Progenitor cell of endocrine pancreas (in vitro differentiated cells): ENCODE data around the gene C1QTNF5. TPM values are rescaled to one million over a fixed set of nuclear protein-coding genes. Genes with fewer than 3 reads are reported as not detected.

ENCODE experiments used
- DNase-seq: peaks from one replicate; pipeline ENCODE4 v3.0.0; 2021; ENCODE audit warnings: low spot score; ENCODE audit not compliant: unreplicated experiment
- H3K27ac Mint-ChIP-seq: 2 replicates; pipeline ENCODE4 v1.8.0; 2021; ENCODE audit warnings: mild to moderate bottlenecking, moderate library complexity, mixed read lengths
- H3K27me3 Mint-ChIP-seq: 2 replicates; pipeline ENCODE4 v1.8.0; 2021; ENCODE audit warnings: mixed read lengths
- H3K36me3 Mint-ChIP-seq: 2 replicates; pipeline ENCODE4 v1.8.0; 2022; ENCODE audit warnings: mixed read lengths; ENCODE audit not compliant: insufficient read depth
- H3K4me1 Mint-ChIP-seq: 2 replicates; pipeline ENCODE4 v1.8.0; 2021; ENCODE audit warnings: low read depth, mixed read lengths
- H3K4me3 Mint-ChIP-seq: 2 replicates; pipeline ENCODE4 v1.8.0; 2021; ENCODE audit warnings: low read depth, mild to moderate bottlenecking, moderate library complexity, mixed read lengths
- H3K9me3 Mint-ChIP-seq: 2 replicates; pipeline ENCODE4 v1.8.0; 2021; ENCODE audit warnings: low read depth, mixed read lengths
- total RNA-seq: library from RNA; stranded (reverse); gene quantifications from 2 replicates; pipeline ENCODE4 v1.2.1, GENCODE V29; 2021
- TF ChIP-seq, protein P1 (sequence below): fragments of 200-600 bp; sonication (generic); IDR thresholded peaks from one replicate; pipeline ENCODE4 v1.5.0; 2021; ENCODE audit warnings: antibody characterized with exemption, mild to moderate bottlenecking; ENCODE audit not compliant: unreplicated experiment

The C1QTNF5 gene
- total RNA-seq, 1 donor from 2014 or later: 0.31 TPM

- no peak overlapping the region for H3K27ac Mint-ChIP-seq
- TF ChIP-seq, protein P1, sequence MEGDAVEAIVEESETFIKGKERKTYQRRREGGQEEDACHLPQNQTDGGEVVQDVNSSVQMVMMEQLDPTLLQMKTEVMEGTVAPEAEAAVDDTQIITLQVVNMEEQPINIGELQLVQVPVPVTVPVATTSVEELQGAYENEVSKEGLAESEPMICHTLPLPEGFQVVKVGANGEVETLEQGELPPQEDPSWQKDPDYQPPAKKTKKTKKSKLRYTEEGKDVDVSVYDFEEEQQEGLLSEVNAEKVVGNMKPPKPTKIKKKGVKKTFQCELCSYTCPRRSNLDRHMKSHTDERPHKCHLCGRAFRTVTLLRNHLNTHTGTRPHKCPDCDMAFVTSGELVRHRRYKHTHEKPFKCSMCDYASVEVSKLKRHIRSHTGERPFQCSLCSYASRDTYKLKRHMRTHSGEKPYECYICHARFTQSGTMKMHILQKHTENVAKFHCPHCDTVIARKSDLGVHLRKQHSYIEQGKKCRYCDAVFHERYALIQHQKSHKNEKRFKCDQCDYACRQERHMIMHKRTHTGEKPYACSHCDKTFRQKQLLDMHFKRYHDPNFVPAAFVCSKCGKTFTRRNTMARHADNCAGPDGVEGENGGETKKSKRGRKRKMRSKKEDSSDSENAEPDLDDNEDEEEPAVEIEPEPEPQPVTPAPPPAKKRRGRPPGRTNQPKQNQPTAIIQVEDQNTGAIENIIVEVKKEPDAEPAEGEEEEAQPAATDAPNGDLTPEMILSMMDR: no peak
- peaks cover 22% of the 10 kb centered on the region for H3K4me1 Mint-ChIP-seq
- no peak for DNase-seq
- H3K9me3 Mint-ChIP-seq: no peaks in the 10 kb centered on the region
- peaks cover 18% of the 10 kb centered on the region for H3K27me3 Mint-ChIP-seq
- no peaks in the 10 kb centered on the region for H3K36me3 Mint-ChIP-seq
- H3K4me3 Mint-ChIP-seq: no peak overlapping the region
These were observed 41.4 kb upstream of the C1QTNF5 start for GRCh38 chr11:119382101-119382500.

DNA sequence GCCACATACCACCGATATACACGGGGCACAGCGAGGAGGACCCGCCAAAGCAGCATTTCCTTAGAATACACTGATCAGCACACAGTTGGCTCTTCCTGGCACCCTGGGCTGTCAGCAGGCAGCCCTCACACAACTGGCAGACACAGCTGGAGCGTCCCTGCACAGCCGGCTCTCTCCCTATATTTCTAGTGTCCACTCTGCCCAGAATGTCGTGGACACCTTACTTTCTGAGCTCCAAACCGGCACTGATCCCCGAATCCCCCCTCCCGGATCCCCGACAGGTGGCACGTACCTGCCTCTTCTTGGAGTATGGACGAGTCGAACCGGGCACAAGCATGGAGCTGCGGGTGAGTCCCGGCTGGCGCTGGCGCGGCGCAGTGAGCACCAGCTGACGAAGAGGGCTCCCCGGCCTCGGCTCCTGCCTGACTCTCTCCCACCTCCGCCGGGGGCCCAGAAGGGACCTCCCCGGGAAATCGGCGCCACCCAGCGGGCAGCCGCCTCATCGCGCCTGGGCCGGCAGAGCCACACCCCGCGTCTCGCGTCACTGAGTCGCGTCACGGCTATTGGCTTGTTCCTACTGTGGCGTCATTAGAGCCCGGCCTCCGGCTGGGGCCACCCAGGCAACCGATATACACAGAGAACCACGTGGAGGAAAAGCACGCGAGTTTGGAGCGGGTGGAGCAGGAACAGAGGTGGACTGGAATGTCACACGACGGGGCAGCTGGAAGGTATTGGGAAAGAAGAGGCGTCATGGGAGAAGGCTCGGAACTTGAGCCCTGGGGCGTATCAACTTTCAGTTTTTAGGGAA lies 40.7 kb upstream of the C1QTNF5 start, which contains the start of gene USP2:
Gene USP2 (minus strand): TSS at position 510 of the 808 bp plus-strand sequence. CDS start 8,210 bp downstream, outside the sequence.
- TF ChIP-seq, protein P1: peak; percentile 89
- Mint-ChIP-seq H3K27me3 (peaks cover 18% of the 10 kb centered on the region), H3K27ac (peak within 1 kb of the TSS; percentile 14), H3K4me1 (peaks cover 25% of the 10 kb centered on the region), H3K4me3 (no peak within 1 kb of the TSS), H3K36me3 (no peaks in the 10 kb centered on the region), H3K9me3 (no peaks in the 10 kb centered on the region)
- DNase-seq: peak; percentile 99

DNA sequence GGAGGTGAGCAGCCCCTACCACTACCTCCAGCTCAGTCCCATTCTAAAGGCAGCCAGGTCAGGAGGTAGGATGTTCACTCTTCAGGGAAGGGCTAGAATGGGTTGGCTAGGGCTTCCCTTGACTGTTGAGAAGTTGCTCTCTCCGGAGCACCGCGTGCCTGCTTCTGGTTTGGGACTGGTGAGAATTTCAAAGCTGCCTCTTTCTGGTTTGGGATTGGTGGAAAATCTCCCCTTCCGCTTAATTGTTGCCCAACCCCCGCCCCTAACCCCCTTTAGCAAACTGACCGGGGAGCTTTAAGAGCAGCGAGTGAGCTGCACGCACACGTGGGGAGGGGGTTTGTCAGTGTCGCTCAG lies 40.1 kb upstream of the C1QTNF5 start:
- H3K27me3 Mint-ChIP-seq: peaks cover 18% of the 10 kb centered on the region
- H3K4me1 Mint-ChIP-seq: peaks cover 28% of the 10 kb centered on the region
- TF ChIP-seq, protein P1: no peak
- H3K4me3 Mint-ChIP-seq: no peak overlapping the region
- no peaks in the 10 kb centered on the region for H3K36me3 Mint-ChIP-seq
- H3K9me3 Mint-ChIP-seq: no peaks in the 10 kb centered on the region
- DNase-seq: no peak
- H3K27ac Mint-ChIP-seq: no peak overlapping the region

- TF ChIP-seq, protein P1: no peak
- Mint-ChIP-seq H3K9me3 (no peaks in the 10 kb centered on the region), H3K27ac (no peak overlapping the region), H3K36me3 (no peaks in the 10 kb centered on the region), H3K4me3 (no peak overlapping the region), H3K4me1 (peaks cover 29% of the 10 kb centered on the region), H3K27me3 (peaks cover 18% of the 10 kb centered on the region)
- no peak for DNase-seq
These were observed 39.6 kb upstream of the C1QTNF5 start for GRCh38 chr11:119380160-119380826.

- H3K4me1 Mint-ChIP-seq: peaks cover 30% of the 10 kb centered on the region
- H3K4me3 Mint-ChIP-seq: peak overlapping the region; percentile 25
- H3K9me3 Mint-ChIP-seq: no peaks in the 10 kb centered on the region
- TF ChIP-seq, protein P1: no peak
- peak overlapping the region; percentile 57 for H3K27ac Mint-ChIP-seq
- H3K36me3 Mint-ChIP-seq: no peaks in the 10 kb centered on the region
- peaks cover 18% of the 10 kb centered on the region for H3K27me3 Mint-ChIP-seq
- no peak for DNase-seq
These were observed 38.3 kb upstream of the C1QTNF5 start for GRCh38 chr11:119378851-119379465.
